ENCODE data around the gene RNF225.
"Not testable (repeated sequence)": the region's sequence is repeated elsewhere in the genome, so short reads cannot be mapped to it uniquely, and the experiment has no call there.

The RNF225 gene

GRCh38 chr19:58400916-58401839 lies 5.7 kb downstream of the RNF225 start:
- no peak for TF ChIP-seq GATA1 (IDR thresholded peaks at IDR 0.05; ENCODE audit: low read depth, low read length)
- peak; percentile 87 for TF ChIP-seq POLR2A (IDR thresholded peaks at IDR 0.05; ENCODE audit: low read length)
- DNase-seq = peak; percentile 100

GRCh38 chr19:58401840-58402421 lies 6.5 kb downstream of the RNF225 start:
- DNase-seq = no peak
- TF ChIP-seq POLR2A (IDR thresholded peaks at IDR 0.05; ENCODE audit: low read length) (no peak), GATA1 (IDR thresholded peaks at IDR 0.05; ENCODE audit: low read depth, low read length) (no peak)

- DNase-seq = not testable (repeated sequence)
Measured at GRCh38 chr19:58403920-58404478, 8.5 kb downstream of the RNF225 start.

GRCh38 chr19:58406818-58407657 lies 11.6 kb downstream of the RNF225 start:
- DNase-seq = peak in 1 of 2 experiments; percentile 46
- TF ChIP-seq GATA1 (IDR thresholded peaks at IDR 0.05; ENCODE audit: low read depth, low read length) = no peak
- no peak for TF ChIP-seq POLR2A (IDR thresholded peaks at IDR 0.05; ENCODE audit: low read length)

GRCh38 chr19:58407658-58408151 lies 12.2 kb downstream of the RNF225 start:
- no peak for TF ChIP-seq GATA1 (IDR thresholded peaks at IDR 0.05; ENCODE audit: low read depth, low read length)
- TF ChIP-seq POLR2A (IDR thresholded peaks at IDR 0.05; ENCODE audit: low read length) = no peak
- peak in 1 of 2 experiments; percentile 73 for DNase-seq

- TF ChIP-seq POLR2A (IDR thresholded peaks at IDR 0.05; ENCODE audit: low read length) (peak; percentile 93), GATA1 (IDR thresholded peaks at IDR 0.05; ENCODE audit: low read depth, low read length) (no peak)
- DNase-seq = peak; percentile 97
Measured at GRCh38 chr19:58408152-58409009, 12.9 kb downstream of the RNF225 start, which contains the start of gene ZNF584. TSS of gene ZNF584 (plus strand) at chr19:58408649. CDS start at chr19:58409148, 499 bp downstream.

GRCh38 chr19:58409010-58409790 lies 13.7 kb downstream of the RNF225 start:
- peak; percentile 53 to 56 for DNase-seq

GRCh38 chr19:58416604-58417003 lies 21.1 kb downstream of the RNF225 start:
- DNase-seq = no peak
- no peak for TF ChIP-seq GATA1 (IDR thresholded peaks at IDR 0.05; ENCODE audit: low read depth, low read length)
- no peak for TF ChIP-seq POLR2A (IDR thresholded peaks at IDR 0.05; ENCODE audit: low read length)

More at GRCh38 chr19:58409010-58409790, 13.7 kb downstream of the RNF225 start:
- TF ChIP-seq POLR2A (IDR thresholded peaks at IDR 0.05; ENCODE audit: low read length) = no peak

GRCh38 chr19:58417071-58417470 lies 21.6 kb downstream of the RNF225 start:
- TF ChIP-seq GATA1 (IDR thresholded peaks at IDR 0.05; ENCODE audit: low read depth, low read length) (no peak), POLR2A (IDR thresholded peaks at IDR 0.05; ENCODE audit: low read length) (no peak)

GRCh38 chr19:58428617-58429016 lies 33.2 kb downstream of the RNF225 start:
- DNase-seq = no peak
- no peak for TF ChIP-seq POLR2A (IDR thresholded peaks at IDR 0.05; ENCODE audit: low read length)
- TF ChIP-seq GATA1 (IDR thresholded peaks at IDR 0.05; ENCODE audit: low read depth, low read length) = no peak

More at GRCh38 chr19:58417071-58417470, 21.6 kb downstream of the RNF225 start:
- DNase-seq = no peak

- TF ChIP-seq GATA1 (IDR thresholded peaks at IDR 0.05; ENCODE audit: low read depth, low read length) (no peak), POLR2A (IDR thresholded peaks at IDR 0.05; ENCODE audit: low read length) (no peak)
- DNase-seq = no peak
Measured at GRCh38 chr19:58429745-58430144, 34.3 kb downstream of the RNF225 start.

- TF ChIP-seq POLR2A (IDR thresholded peaks at IDR 0.05; ENCODE audit: low read length) (no peak), GATA1 (IDR thresholded peaks at IDR 0.05; ENCODE audit: low read depth, low read length) (no peak)
- DNase-seq = peak in 1 of 2 experiments; percentile 25
Measured at GRCh38 chr19:58434217-58434616, 38.8 kb downstream of the RNF225 start.

Data from erythroblast (primary cell).